ENCODE data around the gene SAMD10.

GRCh38 chr20:63944078-63944941 lies 35.1 kb downstream of the SAMD10 start:
- no peak for TF ChIP-seq REST (IDR thresholded peaks at IDR 0.05; ENCODE audit: low read depth)
- TF ChIP-seq EP300 (IDR thresholded peaks at IDR 0.05; ENCODE audit: borderline replicate concordance) = no peak
- TF ChIP-seq CREB1 (IDR thresholded peaks at IDR 0.05; ENCODE audit: low read depth) = no peak
- no peak for TF ChIP-seq USF1 (IDR thresholded peaks at IDR 0.05)
- TF ChIP-seq NFIC (IDR thresholded peaks at IDR 0.05) = no peak
- TF ChIP-seq YY1 (IDR thresholded peaks at IDR 0.05; ENCODE audit: low read depth) = no peak
- no peak for TF ChIP-seq CEBPB (IDR thresholded peaks at IDR 0.05)
- no peak for TF ChIP-seq TAF1 (IDR thresholded peaks at IDR 0.05; ENCODE audit: low read depth)

Measured in Ishikawa (cell line).